ENCODE results near the gene OSTN.

- TF ChIP-seq CTCF (IDR thresholded peaks at IDR 0.05), result no peak
- TF ChIP-seq POLR2A (IDR thresholded peaks at IDR 0.05), result no peak
- TF ChIP-seq EP300 (IDR thresholded peaks at IDR 0.05), result no peak
Measured at GRCh38 chr3:191198480-191198879, 561 bp upstream of the OSTN start.

Data from ovary (tissue), 3 donors.